Activated naive CD4-positive, alpha-beta T cell treated with anti-CD3 and anti-CD28 coated beads, Interleukin-2, amount 50 U/mL, for 72 hours (primary cell): ENCODE measurements around the gene NANP. TPM values are rescaled to one million over a fixed set of nuclear protein-coding genes. Genes with fewer than 3 reads are reported as not detected.
"Not testable (repeated sequence)": the region's sequence is repeated elsewhere in the genome, so short reads cannot be mapped to it uniquely, and the experiment has no call there.

Experiments
- ATAC-seq, 2 donors: fragments of 150-1000 bp; cut with Tn5 transposase; 2 replicates each; pipeline ENCODE4 v1.10.0; 2021; ENCODE audit warnings: mild to moderate bottlenecking in 2 of 2, moderate library complexity in 2 of 2
- DNase-seq, 2 donors: peaks; one replicate each; pipeline ENCODE4 v3.0.0; 2021 to 2022; ENCODE audit warnings: low spot score in 2 of 2
- H3K27ac Mint-ChIP-seq, 2 donors: one replicate each; pipeline ENCODE4 v1.8.0; 2022; ENCODE audit warnings: mild to moderate bottlenecking in 2 of 2, mixed read lengths in 2 of 2
- H3K36me3 Mint-ChIP-seq, 2 donors: one replicate each; pipeline ENCODE4 v1.8.0; 2022; ENCODE audit warnings: mixed read lengths in 2 of 2
- H3K9me3 Mint-ChIP-seq, 2 donors: one replicate each; pipeline ENCODE4 v1.8.0; 2022; ENCODE audit warnings: mixed read lengths in 2 of 2
- total RNA-seq, 2 donors: library from RNA; stranded (reverse); gene quantifications; one replicate each; pipeline ENCODE4 v1.2.3, GENCODE V29; 2022

NANP gene
- total RNA-seq, 2 donors from 2014 or later, result 6.6 to 9.5 TPM

DNA sequence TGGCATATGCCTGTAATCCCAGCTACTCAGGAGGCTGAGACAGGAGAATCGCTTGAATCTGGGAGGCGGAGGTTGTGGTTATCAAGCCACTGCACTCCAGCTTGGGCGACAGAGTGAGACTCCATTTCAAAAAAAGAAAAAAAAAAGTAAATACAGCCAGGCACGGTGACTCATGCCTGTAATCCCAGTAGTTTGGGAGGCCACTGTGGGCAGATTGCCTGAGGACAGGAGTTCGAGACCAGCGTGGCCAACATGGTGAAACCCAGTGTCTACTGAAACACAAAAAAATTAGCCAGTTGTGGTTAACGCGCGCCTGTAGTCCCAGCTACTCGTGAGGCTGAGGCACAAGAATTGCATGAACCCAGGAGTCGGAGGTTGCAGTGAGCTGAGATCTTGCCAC lies 36.9 kb downstream of the NANP start:
- peaks cover 0 to 6% of the 10 kb centered on the region in 2 donors for H3K36me3 Mint-ChIP-seq
- no peaks in the 10 kb centered on the region for H3K9me3 Mint-ChIP-seq
- ATAC-seq, result no peak
- DNase-seq, result no peak
- no peak overlapping the region for H3K27ac Mint-ChIP-seq

DNA sequence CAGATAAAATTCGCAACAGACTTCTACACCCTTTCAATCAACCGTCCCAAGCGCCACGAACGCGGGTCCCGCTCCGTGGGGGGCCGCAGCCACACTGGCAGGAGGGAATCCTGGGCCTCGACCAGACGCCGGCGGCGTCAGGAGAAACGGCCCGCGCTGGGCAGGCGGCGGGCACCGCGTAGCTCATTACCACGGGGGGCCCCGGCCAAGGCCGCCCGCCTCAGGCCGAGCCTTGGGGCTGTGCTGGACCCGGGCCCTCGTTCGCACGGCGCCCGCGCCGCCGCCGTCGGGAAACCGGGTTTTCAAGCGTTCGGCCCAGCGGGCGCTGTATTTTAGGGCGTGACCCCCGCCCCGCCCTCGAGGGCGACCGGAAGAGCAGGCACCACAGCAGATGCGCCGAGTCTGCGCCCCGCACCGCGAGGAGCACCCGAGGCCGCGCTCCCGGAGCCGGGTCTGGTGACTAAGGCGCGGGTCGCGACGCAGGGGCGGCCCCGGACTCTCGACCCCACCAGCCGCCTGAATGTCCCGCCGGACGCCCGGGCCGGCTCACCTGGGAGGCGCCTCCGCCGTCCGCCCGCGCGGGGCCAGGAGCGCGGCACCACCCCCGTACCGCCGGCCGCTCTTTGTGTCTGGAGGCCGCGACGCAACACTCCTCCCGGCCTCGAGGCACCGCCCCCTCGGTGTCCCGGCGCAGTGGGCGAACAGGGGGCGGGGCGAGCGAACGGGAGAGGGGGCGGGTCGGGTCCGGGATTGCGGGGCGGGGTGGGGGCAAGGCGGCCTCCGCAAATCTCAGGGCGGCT lies 38.7 kb downstream of the NANP start, which contains the start of gene NINL:
TSS of gene NINL (minus strand) at position 627 of the 800 bp plus-strand sequence. CDS start 58,944 bp downstream, outside the sequence.
- Mint-ChIP-seq H3K27ac (peak within 1 kb of the TSS in 1 of 2 donors; percentile 84), H3K9me3 (no peaks in the 10 kb centered on the region), H3K36me3 (peaks cover 0 to 6% of the 10 kb centered on the region in 2 donors)
- ATAC-seq (peak; percentile 91 to 93), DNase-seq (peak; percentile 56 to 78)

DNA sequence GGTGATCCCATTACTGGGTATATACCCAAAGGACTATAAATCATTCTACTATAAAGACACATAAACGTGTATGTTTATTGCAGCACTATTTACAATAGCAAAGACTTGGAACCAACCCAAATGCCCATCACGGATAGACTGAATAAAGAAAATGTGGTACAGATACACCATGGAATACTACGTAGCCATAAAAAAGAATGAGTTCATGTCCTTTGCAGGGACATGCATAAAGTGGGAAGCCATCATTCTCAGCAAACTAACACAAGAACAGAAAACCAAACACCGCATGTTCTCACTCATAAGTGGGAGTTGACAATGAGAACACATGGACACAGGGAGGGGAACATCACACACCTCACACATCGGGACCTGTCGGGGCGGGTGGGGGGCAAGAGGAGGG lies 40.2 kb downstream of the NANP start:
- not testable (repeated sequence) for H3K36me3 Mint-ChIP-seq, DNase-seq, ATAC-seq, H3K9me3 Mint-ChIP-seq
- H3K27ac Mint-ChIP-seq, result peak overlapping the region in 1 of 2 donors; percentile 36

DNA sequence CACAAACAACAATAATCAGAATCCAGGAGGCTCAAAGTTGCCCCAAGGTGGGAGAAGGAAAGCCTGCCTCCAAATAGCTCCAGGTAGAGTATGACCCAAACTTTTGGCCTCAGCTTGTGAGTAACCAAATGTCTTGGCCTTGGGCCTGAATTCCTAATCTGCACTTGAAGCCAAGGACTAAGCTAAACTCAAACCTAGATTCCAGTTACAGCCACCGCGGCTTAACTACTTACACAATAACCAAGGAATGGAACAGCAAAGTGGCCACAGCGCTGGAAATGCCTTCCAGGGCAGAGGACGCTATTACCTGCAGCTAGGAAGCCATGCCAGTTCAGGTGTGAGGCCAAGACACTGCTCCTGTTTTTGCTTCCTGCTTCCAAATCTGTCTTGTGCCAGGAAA lies 43.1 kb downstream of the NANP start:
- ATAC-seq (no peak), DNase-seq (no peak)
- Mint-ChIP-seq H3K36me3 (peaks cover 0 to 6% of the 10 kb centered on the region in 2 donors), H3K27ac (no peak overlapping the region), H3K9me3 (no peaks in the 10 kb centered on the region)

DNA sequence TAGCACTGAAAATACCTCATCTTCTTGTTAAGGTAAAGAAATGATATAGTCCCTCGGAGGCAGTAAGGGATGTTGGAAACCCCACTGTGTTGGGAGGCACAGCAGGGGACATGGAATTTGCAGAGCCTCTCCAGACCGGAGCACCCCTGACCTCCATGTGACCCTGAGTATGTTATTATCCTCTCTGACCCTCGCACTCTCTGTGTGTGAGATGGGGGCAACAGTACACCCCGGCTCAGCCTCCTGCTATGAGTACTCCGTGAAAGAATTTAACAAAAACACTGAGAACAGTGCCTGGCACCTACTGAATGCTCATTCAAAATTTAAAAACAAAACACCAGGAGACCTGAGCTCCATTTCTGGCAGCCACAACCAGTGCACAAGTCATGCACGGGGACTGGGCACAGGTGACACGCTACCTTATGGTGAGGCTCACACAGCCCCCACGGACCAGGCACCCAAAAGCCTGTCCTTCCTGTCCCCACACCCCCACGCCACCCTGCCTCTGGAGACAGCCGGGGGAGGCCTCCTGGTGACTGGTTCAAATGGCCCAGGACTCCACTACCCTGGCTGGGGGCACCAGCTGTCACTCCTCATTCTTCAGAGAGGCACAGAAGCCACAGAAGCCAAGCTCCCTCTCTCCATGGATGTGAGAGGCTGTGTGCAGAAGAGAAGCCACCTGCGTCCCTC lies 44.6 kb downstream of the NANP start:
- no peak overlapping the region for H3K27ac Mint-ChIP-seq
- H3K36me3 Mint-ChIP-seq, result no peaks in the 10 kb centered on the region
- no peaks in the 10 kb centered on the region for H3K9me3 Mint-ChIP-seq
- no peak for DNase-seq
- ATAC-seq, result no peak

DNA sequence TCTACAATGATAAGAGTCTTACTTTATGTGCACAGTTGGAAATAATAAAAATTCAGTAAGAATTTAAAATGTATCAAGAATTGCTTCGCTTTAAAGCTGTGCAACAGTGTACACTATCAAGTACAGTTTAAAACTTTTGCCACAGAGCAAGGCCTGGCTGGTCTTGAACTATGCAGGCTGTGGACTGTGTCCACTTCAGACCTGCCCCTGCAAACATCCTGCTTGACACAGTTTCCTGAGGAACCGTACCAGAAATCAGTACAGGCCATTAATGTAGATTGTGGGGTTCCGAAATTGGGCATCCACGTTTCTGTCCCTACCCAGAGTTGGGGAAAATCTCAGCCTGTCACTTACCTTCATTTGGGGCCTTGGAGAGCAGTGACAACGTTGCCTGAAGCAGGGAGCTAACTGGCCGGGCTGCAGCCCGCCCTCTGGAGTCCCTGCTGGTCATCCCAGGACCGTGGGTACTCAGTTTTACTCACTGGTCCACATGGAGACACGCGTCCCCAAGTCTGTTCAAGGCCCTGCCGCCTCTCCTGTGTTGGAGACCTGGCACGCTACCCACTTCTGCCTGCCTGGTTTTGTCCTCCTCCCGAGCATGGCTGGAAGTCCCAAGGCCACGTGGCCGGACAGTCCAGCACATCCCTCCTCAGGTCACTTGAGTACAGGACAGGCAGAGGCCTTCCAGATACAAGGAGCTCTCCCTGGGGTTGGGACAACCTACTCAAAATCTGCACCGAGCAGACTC lies 46.9 kb downstream of the NANP start:
- Mint-ChIP-seq H3K9me3 (no peaks in the 10 kb centered on the region), H3K27ac (no peak overlapping the region), H3K36me3 (no peaks in the 10 kb centered on the region)
- no peak for ATAC-seq
- DNase-seq, result no peak

DNA sequence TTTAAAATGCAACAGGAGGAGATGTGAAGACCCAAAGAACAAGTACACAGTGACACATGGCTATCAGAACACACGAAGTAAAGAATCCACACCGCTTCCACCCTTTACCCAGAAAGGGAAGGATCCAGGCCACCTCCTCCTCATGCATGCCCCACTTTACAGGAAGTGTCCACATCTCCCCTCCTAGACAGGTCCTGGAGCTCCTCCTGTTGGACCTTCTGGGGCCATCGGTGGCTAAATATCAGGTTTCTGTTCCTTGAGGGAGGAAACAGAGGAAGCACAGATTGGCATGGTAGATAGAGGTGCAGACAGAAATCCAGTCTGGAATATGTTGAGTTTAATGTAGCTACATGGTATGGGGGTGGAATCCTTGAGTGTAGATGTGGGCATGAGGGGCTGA lies 49.4 kb downstream of the NANP start:
- no peaks in the 10 kb centered on the region for H3K9me3 Mint-ChIP-seq
- no peak overlapping the region for H3K27ac Mint-ChIP-seq
- no peak for DNase-seq
- ATAC-seq, result no peak
- H3K36me3 Mint-ChIP-seq, result no peaks in the 10 kb centered on the region

DNA sequence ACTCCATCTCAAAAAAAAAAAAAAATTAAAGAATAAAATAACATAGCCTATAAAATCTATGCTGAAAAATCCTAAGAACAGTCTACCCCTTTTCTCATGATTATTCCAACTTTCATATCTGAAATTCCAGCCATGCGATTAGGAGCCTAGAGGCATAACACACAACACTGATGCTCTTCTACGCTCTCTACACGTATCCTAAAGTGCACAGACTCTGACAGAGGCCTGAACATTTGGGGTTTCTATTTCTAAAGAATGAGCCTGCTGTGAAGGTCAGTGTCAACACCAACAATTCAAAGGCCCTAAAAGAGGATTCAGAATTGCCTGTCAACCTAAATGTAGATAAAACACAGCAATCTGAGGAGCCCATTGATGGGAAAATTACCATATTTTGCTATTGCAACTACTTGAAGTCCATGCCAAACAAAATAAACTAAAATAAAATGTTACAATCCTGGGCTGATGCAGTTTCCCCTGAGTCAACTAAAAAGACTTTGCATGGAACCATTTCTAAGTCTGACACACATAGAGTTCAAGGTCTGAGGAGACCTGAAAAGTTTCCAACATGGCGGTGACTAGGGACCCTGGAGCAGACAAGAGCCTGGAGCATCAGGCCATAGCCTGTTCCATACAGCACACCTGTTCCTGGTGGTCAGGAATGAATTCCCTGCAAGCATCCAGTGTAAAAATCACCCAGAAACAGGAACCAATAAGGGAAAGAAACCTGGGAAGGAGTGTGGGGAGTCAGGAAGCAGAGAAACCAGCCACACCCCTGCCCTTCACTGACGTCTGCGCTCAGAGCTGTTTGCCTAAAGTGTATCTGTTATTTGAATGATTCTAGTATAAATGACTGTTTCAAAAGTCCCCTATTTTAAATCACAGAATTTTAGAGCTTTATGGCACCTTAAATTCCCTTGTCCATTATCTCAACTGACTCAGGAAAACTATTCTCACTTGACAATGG lies 50.2 kb downstream of the NANP start:
- H3K27ac Mint-ChIP-seq, result no peak overlapping the region
- H3K36me3 Mint-ChIP-seq, result no peaks in the 10 kb centered on the region
- no peak for ATAC-seq

DNA sequence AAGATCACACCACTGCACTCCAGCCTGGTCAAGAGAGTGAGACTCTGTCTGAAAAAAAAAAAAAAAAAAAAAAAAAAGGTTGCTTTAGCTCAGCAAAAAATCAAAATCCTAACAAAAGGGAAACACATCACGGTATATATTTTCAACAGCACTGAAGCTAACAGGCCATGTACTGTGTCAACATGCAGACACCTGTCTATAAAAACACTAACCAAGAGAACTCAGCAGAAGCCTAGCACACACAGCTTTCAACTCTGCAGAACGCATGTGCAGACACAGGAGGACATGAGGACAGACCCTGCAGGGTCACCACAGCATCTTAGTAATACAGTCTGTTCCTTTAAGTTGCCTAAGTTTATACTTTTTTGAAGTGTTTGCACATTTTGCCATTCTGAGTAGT lies 52.0 kb downstream of the NANP start:
- H3K9me3 Mint-ChIP-seq, result no peaks in the 10 kb centered on the region
- no peak for ATAC-seq
- no peak for DNase-seq
- no peak overlapping the region for H3K27ac Mint-ChIP-seq
- H3K36me3 Mint-ChIP-seq, result no peaks in the 10 kb centered on the region

More for the DNA sequence above, 50.2 kb downstream of the NANP start:
- no peak for DNase-seq
- no peaks in the 10 kb centered on the region for H3K9me3 Mint-ChIP-seq

DNA sequence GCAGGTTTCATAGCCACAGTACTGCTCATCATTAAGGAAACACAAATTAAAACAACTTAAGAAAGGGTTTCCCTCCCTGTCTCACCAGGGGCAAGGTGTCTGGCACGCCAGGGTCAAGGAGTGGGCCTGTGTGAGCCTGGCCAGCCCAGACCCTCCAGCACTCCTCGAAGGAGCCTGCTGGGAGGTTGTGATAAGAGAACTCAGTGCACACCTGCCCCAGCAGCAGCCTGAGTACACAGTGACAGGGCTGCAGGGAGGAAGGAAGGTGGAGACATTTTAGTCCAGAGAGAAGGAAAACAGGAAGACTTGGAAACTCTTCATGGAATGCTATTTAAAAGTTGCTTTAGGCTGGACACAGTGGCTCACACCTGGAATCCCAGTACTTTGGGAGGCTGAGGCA lies 52.6 kb downstream of the NANP start:
- DNase-seq, result no peak
- Mint-ChIP-seq H3K36me3 (no peaks in the 10 kb centered on the region), H3K27ac (no peak overlapping the region), H3K9me3 (no peaks in the 10 kb centered on the region)
- ATAC-seq, result no peak

DNA sequence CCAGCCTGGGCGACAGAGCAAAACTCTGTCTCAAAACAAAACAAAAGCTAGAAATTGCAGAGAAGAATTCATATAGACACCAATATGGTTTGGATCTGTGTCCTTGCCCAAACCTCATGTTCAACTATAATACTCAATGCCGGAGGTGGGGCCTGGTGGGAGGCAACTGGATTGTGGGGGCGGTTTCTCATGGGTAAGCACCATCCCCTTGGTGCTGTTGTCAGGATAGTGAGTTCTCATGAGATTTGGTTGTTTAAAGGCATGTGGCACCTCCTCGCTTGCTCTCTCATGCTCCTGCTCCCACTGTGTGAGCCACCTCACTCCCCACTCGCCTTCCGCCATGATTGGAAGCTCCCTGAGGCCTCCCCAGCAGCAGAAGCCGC lies 53.7 kb downstream of the NANP start:
- ATAC-seq (no peak), DNase-seq (no peak)
- H3K27ac Mint-ChIP-seq, result no peak overlapping the region
- H3K9me3 Mint-ChIP-seq, result no peaks in the 10 kb centered on the region
- H3K36me3 Mint-ChIP-seq, result no peaks in the 10 kb centered on the region

DNA sequence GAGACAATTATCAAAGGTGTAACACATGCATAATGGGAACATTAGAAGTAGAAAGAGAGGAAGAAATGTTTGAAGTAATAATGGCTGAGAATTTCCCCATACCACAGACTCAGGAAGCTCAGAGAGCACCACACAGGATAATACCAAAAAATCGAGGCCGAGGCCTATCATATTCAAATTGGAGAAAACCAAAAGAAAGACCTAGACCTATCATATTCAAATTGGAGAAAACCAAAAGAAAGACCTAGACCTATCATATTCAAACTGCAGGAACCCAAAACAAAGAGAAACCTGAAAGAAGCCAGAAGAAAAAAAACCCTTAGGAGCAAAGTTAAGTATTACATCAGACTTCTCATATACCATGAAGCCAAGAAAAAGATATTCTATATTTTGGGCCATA lies 56.5 kb downstream of the NANP start:
- H3K27ac Mint-ChIP-seq, result no peak overlapping the region
- DNase-seq (no peak), ATAC-seq (peak in 1 of 2 donors; percentile 83)
- peaks cover 5 to 6% of the 10 kb centered on the region in 2 donors for H3K36me3 Mint-ChIP-seq
- H3K9me3 Mint-ChIP-seq, result peaks cover 0 to 7% of the 10 kb centered on the region in 2 donors

DNA sequence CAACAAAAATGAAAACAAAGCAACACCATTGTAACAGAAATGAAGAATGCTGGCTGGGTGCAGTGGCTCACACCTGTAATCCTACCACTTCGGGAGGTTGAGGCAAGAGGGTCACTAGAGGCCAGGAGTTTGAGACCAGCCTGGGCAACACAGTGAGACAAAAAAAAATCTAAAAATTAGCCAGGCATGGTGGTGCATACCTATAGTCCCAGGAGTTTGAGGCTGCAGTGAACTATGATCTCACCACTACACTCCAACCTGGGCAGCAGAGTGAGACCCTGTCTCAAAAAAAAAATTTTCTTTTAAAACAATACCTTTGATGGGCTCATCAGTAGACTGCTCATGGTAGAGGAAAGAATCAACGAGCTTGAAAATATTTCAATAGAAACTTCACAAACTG lies 57.0 kb downstream of the NANP start:
- Mint-ChIP-seq H3K36me3 (peaks cover 5 to 6% of the 10 kb centered on the region in 2 donors), H3K9me3 (peaks cover 0 to 7% of the 10 kb centered on the region in 2 donors), H3K27ac (no peak overlapping the region)
- no peak for DNase-seq
- ATAC-seq, result peak in 1 of 2 donors; percentile 28

DNA sequence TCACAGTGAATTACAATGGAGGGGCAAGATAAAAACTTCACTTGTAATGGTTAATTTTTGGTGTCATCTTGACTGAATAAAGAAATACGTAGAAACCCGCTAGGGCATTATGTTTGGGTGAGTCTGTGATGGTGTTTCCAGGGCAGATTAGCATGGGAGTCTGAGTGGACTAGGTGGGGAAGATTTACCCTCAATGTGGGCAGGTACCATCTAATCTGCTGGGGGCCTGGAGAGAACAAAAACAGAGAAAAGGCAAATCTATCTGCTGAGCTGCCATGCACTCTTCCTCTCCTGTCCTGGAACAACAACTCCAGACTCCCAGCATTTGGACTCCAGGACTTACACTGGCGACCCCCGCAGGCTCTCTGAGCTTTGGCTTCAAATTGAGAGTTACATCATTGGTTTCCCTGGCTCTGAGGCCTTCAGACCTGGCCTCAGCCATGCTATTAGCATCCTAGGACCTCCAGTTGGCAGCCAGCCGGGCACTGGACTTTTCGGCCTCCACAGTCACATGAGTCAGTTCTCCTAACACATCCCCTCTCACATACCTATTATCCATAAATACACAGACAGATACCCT lies 58.1 kb downstream of the NANP start:
- ATAC-seq, result no peak
- DNase-seq, result no peak
- H3K27ac Mint-ChIP-seq, result no peak overlapping the region
- peaks cover 0 to 7% of the 10 kb centered on the region in 2 donors for H3K9me3 Mint-ChIP-seq
- H3K36me3 Mint-ChIP-seq, result peaks cover 5 to 6% of the 10 kb centered on the region in 2 donors

DNA sequence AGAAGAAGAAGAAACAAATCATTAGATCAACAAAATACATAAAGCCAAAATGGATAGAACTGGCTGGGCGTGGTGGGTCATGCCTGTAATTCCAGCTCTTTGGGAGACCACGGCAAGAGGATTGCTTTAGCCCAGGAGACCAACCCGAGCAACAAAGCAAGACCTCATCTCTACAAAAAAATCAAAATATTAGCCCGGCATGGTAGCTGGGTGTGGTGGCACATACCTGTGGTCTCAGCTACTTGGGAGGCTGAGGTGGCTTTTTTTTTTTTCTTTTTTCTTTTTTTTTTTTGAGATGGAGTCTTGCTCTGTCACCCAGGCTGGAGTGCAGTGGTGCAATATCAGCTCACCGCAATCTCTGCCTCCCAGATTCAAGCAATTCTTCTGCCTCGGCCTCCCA lies 59.9 kb downstream of the NANP start:
- no peak for ATAC-seq
- peaks cover 0 to 7% of the 10 kb centered on the region in 2 donors for H3K9me3 Mint-ChIP-seq
- no peak overlapping the region for H3K27ac Mint-ChIP-seq
- DNase-seq, result no peak
- H3K36me3 Mint-ChIP-seq, result peaks cover 5 to 6% of the 10 kb centered on the region in 2 donors

DNA sequence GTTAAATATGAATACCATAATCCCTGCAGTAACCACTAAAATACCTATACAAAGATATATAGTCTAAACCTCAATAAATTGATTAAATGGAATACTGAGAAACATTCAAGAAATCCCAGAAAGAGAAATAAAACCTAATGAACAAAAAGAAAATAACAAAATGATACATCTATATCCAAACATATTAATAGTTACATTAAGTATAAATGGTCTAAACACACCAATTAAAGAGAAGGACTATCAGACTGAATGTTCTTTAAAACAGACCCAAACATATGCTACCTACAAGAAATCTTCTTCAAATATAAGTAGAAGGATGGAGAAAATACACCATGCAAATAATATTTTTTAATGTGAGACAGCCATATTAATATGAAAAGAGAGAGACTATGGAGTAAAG lies 60.5 kb downstream of the NANP start:
- ATAC-seq, result no peak
- Mint-ChIP-seq H3K36me3 (peaks cover 5 to 6% of the 10 kb centered on the region in 2 donors), H3K27ac (no peak overlapping the region), H3K9me3 (peaks cover 0 to 7% of the 10 kb centered on the region in 2 donors)
- DNase-seq, result no peak
